Endothelial cell of umbilical vein (primary cell): ENCODE results near the gene SART3.

ENCODE experiments used
- EZH2 ChIP-seq: IDR thresholded peaks from 2 replicates; pipeline ENCODE4 v1.6.1; 2012; ENCODE audit warnings: borderline replicate concordance, low read depth, mild to moderate bottlenecking, moderate library complexity, low read length, inconsistent platforms; ENCODE audit not compliant: severe bottlenecking
- MAX ChIP-seq: IDR thresholded peaks from 2 replicates; pipeline ENCODE4 v1.6.1; 2011; ENCODE audit not compliant: insufficient read depth, insufficient read length
- POLR2A ChIP-seq: IDR thresholded peaks from 2 replicates; pipeline ENCODE4 v1.6.1; 2012; ENCODE audit warnings: low read depth, mild to moderate bottlenecking, control low read depth, low read length
- POLR2AphosphoS5 ChIP-seq: IDR thresholded peaks from 2 replicates; pipeline ENCODE4 v1.6.1; 2012; ENCODE audit warnings: low read depth, mild to moderate bottlenecking, control low read depth, low read length, moderate library complexity; ENCODE audit not compliant: insufficient read depth
- TF ChIP-seq, protein P1 (sequence below), 2 donors: IDR thresholded peaks; 1 replicate in 1 of 2; 2 replicates in 1 of 2; pipeline ENCODE4 v1.5.1; 2011; ENCODE audit warnings: low read length in 2 of 2, mild to moderate bottlenecking in 2 of 2, moderate library complexity in 2 of 2, control low read depth in 1 of 2, inconsistent platforms in 1 of 2, low read depth in 1 of 2; ENCODE audit not compliant: insufficient read depth in 1 of 2; ENCODE audit errors: extremely low read depth in 1 of 2

DNA sequence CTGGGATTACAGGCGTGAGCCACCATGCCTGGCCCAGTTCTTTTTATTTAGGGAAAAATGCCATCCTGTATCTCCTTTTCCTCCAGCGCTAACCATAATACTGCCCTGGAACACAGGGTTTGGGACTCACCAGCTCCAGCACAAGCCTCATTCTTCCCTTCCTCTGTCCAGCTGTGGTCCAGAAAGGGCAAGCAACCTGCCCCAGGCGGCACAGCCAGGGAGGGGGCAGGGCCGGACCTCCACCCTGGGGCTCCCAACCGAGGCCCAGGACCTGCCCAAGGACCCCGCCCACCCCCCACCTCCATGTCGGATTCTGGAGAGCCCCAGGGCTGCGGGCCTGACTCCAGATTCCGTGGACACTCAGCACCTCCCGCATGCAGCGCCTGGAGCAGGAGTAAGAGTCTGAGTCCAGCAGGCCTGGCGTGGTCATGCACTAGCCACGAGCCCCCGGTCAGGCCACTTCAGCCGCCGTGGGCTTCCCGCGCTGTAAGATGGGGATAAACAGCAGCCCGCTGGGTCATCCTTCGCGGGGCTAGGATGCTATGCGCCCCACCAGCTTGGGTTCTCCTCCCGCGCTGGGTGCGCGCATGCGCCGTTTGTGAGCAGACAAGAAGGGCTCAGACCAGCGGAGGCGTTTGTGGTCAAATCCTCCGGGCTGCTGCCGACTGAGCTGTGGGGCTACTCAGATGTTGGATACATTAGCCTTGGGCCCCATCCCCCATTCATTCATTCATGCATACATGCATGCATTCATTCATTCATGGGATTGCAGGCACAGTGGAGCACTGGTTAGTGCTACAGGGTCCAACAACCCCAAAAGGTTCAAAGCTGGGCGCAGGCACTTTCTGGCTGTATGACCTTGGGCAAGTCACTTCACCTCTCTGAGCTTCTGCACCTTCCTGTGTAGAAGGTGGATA is 20.6 kb upstream of the SART3 start:
- TF ChIP-seq, protein P1, sequence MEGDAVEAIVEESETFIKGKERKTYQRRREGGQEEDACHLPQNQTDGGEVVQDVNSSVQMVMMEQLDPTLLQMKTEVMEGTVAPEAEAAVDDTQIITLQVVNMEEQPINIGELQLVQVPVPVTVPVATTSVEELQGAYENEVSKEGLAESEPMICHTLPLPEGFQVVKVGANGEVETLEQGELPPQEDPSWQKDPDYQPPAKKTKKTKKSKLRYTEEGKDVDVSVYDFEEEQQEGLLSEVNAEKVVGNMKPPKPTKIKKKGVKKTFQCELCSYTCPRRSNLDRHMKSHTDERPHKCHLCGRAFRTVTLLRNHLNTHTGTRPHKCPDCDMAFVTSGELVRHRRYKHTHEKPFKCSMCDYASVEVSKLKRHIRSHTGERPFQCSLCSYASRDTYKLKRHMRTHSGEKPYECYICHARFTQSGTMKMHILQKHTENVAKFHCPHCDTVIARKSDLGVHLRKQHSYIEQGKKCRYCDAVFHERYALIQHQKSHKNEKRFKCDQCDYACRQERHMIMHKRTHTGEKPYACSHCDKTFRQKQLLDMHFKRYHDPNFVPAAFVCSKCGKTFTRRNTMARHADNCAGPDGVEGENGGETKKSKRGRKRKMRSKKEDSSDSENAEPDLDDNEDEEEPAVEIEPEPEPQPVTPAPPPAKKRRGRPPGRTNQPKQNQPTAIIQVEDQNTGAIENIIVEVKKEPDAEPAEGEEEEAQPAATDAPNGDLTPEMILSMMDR (IDR thresholded peaks at IDR 0.05; ENCODE audit: extremely low read depth in 1 of 2, insufficient read depth in 1 of 2, low read depth in 1 of 2, low read length in 2 of 2) = no peak
- TF ChIP-seq EZH2 (no peak), POLR2A (no peak), POLR2AphosphoS5 (no peak), MAX (no peak)
